Stimulated activated CD8-positive, alpha-beta memory T cell treated with anti-CD3 and anti-CD28 coated beads, Interleukin-4, amount 100 ng/mL, for 4 hours (primary cell): ENCODE data around the gene MVD.

ENCODE experiments used
- DNase-seq, 2 donors: peaks; one replicate each; pipeline ENCODE4 v3.0.0-alpha.2; 2020; ENCODE audit warnings: low read depth in 2 of 2, low spot score in 1 of 2

The MVD gene

DNA sequence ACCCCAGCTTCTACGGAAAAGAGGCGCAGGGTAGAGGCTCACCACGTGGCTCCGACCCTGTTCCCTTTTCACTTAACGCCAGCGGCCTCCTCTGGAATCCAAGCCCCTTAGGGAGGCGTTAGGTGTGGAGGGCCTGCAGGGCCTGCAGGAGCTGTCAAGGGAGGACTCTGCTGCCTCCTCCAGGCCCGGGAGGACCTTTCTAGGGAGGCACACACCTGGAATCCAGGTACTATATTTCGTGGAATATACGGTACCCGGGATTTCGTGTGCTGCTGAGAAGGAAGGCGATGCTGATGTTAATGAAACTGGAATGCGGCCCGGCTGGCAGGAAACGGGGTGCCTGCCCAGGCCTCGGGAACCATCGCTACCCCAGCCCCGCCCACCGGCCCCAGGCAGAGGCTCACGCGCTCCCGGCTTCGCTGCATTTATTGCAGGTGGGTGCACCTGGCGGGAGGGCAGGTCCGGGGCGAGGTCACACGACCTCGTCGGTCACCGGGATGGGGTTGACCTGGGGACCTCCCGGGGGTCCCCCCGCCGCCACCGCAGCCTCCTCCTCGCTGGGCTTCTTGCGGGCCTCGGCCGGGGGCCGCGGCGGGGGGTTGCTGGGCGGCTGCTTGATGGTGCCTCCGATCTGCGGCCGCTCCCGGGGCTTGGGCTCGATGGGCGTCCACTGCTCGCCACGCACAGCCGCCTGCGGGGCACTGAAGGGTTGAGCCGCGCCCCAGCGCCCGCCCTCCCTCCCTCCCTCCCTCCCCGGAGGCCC is 19.8 kb downstream of the MVD start:
- no peak for DNase-seq

DNA sequence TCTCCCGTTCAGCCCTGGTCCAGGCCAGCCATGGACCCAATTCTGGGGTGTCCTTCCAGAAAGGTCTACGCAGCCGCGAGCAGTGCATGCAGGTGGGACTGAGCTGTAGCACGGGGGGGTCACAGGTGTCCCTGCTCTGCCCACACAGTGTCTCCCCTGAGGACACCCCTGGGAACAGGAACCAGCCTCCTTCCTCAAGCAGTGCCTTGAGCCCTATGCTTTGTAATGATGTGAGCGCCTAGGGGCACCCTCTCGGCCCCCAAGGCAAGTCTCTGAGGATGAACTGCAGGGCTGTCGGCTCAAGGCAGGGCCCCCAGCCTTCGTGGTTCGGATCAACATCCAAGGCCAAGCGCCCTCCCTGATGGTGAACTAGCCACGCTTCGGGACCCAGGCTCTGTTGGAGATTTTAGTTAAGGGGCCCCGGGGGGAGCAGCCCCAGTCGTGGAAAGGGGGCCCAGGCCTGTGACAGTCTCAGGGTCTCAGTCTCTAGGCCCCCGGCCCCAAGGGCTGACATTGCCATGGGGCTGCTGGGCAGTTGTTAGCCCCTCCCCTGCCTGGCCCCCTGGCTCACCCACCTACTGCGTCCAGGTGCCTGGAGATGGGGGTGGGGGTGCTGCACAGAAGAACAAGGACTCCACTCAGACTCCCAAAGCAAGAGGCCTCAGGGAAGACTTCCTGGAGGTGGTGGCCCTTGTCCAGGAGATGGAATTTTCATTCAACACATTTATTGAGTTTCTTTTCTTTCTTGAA is 22.2 kb downstream of the MVD start:
- no peak for DNase-seq

DNA sequence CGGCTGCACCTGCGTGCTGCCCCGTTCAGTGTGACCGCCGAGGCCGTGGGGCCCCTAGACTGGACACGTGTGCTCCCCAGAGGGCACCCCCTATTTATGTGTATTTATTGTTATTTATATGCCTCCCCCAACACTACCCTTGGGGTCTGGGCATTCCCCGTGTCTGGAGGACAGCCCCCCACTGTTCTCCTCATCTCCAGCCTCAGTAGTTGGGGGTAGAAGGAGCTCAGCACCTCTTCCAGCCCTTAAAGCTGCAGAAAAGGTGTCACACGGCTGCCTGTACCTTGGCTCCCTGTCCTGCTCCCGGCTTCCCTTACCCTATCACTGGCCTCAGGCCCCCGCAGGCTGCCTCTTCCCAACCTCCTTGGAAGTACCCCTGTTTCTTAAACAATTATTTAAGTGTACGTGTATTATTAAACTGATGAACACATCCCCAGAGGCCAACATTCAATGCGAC is 22.8 kb downstream of the MVD start:
- DNase-seq, result no peak

GRCh38 chr16:88639231-88640038 is 23.5 kb downstream of the MVD start:
- DNase-seq, result no peak

GRCh38 chr16:88638323-88639230 is 24.3 kb downstream of the MVD start, which contains the start of gene IL17C:
Gene IL17C, plus strand, starts transcription at chr16:88638572. Its CDS starts 70 bp downstream, at chr16:88638642.
- no peak for DNase-seq

GRCh38 chr16:88636488-88637265 is 26.2 kb downstream of the MVD start:
- DNase-seq, result no peak

DNA sequence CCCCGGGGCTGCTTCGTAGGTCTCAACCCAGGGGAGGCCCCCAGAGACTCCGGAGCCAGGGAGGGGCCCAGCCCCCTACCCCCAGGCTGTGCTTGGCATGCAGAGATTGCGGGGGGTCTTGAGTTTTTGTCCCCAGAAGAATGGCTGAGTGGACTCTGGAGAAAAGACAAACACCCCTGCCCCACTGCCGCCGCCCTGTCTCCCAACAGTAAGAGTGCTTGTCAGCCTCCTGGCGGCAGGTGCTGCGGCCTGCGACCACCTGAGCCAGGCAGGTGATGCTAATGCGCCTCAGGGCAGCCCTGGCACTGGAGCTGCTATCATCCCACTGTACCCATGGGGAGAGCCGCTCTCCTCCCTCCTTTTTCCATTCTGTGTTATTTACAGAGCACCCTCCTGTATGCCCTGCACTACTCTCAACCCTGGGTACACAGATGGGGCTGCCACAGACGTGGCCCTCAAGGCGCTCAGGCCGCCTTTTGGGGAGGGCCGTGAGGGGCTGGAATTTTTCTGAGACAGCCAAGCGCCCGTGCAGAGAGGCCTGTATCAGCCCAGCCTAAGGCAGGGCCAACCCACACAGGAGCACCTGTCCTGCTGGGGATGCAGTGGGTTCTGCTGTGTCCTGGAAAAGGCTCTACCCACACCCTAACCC is 27.1 kb downstream of the MVD start:
- no peak for DNase-seq

DNA sequence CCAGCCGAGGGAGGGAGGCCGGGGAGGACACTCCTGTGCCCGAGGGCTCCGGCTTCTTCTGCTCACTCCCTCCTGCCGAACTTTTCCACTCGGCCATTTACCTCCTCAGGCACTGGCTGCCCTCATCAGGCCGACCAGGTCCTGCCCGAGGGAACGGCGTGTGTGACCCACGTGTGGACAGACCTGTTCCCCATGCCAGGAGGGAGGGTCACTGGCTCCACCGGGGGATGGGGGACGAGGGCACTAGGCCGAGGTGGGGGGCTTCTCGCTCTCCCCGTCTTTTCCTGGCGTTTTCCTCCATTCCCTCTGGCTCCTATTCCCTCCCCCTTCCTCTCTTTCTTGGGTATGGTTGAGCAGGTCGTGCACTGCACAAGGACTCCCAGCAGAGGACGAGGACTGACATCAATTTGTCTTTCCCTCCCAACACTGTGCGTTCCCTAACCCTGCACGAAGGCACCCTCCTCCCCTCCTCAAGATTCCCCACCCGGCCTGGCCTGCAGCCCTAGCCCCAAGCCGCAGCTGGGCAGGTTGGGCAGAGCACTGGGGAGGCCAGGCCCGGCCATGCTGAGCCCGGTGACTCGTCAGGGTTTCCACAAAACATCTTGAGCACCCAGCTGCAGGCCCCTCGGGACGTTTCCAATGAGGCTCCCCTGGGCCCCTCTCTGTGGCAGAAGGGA is 27.8 kb downstream of the MVD start:
- no peak for DNase-seq

DNA sequence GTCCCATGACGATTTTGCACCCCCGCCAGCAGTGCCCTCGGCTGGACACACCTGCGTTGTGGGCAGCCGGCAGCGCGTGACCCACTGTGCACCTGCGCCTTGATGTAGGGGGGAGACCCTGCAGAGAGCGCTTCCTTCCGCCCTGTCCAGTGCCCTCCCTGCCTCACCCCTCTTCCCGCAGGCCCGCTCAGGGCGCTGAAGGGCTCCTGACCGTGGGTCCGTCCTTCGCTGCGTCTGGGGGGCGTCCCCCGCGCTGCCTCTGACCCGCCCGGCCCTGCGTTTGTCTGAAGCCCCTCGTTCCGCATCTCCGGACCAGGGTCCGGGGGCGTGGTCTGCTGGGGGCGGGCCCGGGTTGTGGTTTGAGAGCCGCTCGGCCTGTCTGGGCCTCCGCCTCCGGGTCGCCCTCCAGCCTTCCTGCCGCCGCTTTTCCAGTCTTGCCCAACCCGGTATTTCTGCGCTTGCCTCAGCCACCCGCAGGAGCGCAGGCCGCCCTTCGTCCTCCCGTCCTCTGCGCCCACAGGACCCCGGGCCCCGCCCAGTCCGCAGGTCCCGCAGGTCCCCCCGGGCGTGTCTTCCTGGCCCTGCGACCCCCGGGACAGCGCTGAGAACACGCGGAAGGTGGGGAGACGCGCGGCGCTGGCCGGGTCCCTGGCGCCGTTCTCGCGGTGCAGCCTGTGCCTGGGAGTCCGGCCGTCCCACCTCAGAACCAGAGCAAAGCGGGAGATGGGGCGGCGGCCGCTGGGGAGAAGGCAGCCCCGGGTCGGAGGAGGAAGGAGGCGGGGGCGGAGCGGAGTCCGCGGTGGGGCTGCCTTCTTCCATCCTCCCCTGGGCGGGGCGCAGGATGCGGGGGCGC is 28.5 kb downstream of the MVD start:
- peak in 1 of 2 donors; percentile 48 for DNase-seq

DNA sequence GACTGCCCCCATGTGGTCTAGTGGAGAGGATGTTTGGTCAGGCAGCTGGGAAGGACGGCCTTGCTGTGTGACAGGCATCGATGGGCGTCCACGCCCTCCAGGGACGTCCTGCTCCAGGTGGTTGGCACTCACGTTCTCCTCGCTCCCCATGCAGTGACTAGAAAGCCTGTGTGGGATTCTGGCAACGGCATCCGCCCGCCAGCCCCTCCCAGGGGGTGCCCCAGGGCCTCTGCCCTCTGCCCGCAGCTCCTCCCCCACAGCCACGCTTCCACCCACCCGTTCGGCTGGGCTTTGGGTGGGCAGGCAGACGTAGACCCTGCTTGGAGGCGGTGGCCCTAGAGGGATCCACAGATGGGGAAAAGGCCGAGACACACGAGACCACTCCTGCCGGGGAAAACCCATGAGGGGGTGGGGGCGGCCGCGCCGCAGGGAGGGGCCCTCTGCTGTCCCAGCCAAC is 29.2 kb downstream of the MVD start:
- peak in 1 of 2 donors; percentile 66 for DNase-seq

GRCh38 chr16:88632587-88632930 is 30.3 kb downstream of the MVD start:
- no peak for DNase-seq

GRCh38 chr16:88631920-88632586 is 30.8 kb downstream of the MVD start:
- DNase-seq, result no peak

DNA sequence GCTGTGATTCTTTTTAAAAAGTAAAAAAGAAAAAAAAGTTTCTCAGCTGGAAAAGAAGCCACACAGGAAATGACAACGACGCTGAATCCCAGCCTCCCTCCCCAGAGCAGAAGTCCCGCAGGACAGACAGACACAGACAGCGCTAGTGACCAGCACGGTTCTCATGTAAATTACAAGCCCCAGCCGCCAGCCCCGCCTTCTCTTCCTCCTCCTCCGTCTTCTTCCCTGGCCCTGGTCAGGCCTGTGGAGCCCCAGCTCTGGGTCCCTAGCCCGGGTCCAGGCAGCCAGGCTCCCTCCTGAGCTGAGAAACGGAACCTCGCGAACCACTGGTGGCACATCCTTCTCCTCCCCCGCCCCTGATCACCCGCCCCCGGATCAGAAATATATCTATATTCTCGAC is 31.5 kb downstream of the MVD start:
- no peak for DNase-seq

GRCh38 chr16:88630941-88631340 is 31.9 kb downstream of the MVD start:
- no peak for DNase-seq

DNA sequence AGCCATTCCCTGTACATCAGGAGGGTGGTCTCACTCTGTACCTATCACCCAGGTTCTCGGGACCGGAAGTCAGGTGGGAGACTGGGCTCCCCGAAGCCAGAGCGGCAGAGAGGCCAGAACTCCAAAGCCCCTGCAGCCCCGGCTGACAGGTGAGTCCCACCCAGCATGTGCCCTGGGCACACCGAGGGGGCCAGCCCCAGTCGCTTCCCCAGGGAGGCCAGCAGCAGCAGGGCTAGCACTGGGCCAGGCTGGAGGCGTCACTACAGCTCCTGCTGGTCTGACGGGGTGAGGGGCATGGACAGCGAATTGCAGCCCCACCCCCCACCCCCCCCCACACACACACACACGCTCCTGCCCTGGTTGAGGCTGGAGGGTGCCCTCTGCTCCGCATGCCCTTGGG is 32.5 kb downstream of the MVD start:
- no peak for DNase-seq

- no peak for DNase-seq
These were observed 33.1 kb downstream of the MVD start for GRCh38 chr16:88629835-88630234.

DNA sequence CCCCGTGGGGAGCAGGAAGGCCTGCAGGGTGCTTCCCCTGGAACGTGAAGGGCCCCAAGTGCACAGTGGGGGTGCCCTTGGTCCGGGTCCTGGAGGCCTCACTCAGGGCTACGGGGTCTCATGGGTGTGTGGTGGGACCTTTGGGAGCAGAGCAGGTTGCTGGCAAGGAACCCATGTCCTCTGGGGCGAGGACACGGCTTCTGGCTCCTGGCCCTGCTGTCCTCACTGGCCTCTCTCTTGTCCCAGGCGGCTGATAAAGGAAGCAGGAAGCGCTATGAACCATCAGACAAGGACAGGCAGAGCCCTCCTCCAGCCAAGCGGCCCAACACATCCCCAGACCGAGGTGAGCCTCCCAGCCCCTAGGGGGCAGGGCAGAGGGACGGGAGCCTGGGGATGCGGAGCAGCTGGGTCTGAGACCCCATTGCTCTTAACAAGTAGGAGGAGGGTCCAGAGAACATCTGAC is 34.3 kb downstream of the MVD start:
- no peak for DNase-seq
